GM18870 (cell line): ENCODE data around the gene KRT81.
"Not testable (repeated sequence)": the region's sequence is repeated elsewhere in the genome, so short reads cannot be mapped to it uniquely, and the experiment has no call there.

Experiments used
- ATAC-seq: cut with Tn5 transposase; IDR thresholded peaks from one replicate; pipeline ENCODE4 v1.9.1; 2021; ENCODE audit warnings: moderate library complexity; ENCODE audit not compliant: unreplicated experiment

The KRT81 gene

GRCh38 chr12:52245259-52245961 lies 45.9 kb downstream of the KRT81 start:
- no peak for ATAC-seq

- ATAC-seq, result peak; percentile 8
These were observed 46.7 kb downstream of the KRT81 start for GRCh38 chr12:52244615-52244994.

- peak; percentile 91 for ATAC-seq
These were observed 47.3 kb downstream of the KRT81 start for GRCh38 chr12:52243856-52244614.

DNA sequence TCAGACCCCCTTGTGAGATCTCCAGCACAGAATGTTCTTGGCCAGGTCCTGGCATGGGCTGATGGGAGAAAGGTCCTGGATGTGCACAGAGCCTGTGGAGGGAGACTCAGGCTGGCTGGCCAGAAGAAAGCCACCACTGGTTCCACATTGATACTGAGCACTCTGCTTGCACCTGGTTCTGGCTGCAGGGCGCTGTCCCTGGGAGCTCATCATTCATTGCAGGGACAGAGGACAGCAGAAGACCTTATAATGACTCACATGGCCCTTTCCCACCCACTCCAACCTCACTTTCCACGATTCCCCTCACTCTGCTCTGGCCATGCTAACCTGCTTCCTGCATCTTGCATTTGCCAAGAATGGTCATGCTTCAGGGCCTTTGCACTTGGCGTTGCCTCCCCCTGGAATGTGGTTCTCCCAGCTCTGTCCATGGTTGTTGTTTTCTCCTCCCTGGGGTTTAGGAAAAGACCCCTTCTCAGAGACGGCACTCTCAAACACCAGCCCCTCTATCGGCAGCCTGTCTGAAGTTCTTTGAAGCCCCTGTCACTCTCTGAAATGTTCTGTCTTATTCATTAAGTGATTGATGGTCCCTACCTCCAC lies 48.0 kb downstream of the KRT81 start:
- ATAC-seq, result no peak

- no peak for ATAC-seq
These were observed 48.7 kb downstream of the KRT81 start for GRCh38 chr12:52242442-52243258.

DNA sequence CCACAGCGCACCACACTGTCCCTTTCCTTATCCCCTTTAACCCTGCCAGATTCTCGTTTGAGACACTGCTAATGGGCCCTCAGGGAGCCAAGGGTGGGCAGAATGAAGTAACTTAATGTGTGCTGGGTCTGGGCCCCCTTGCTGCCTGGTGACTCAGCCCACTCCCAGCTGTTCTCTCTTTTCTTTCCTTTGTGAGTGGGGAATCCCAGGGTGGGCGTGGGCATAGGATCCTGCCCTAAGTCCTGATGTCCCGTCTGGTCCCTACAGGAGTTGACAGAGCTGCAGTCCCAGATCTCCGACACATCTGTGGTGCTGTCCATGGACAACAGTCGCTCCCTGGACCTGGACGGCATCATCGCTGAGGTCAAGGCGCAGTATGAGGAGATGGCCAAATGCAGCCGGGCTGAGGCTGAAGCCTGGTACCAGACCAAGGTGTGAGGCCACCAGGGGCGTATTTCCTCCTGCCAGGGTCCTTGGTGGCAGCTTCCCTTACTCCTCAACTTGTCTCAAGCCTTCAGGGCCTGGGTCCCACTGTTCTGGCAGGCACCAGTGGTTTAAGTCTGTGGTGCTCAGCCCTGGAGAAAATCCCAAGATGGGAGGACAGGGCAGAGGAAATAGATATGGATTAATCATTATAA lies 50.0 kb downstream of the KRT81 start:
- no peak for ATAC-seq

- ATAC-seq, result not testable (repeated sequence)
These were observed 51.1 kb downstream of the KRT81 start for GRCh38 chr12:52240247-52240646.

DNA sequence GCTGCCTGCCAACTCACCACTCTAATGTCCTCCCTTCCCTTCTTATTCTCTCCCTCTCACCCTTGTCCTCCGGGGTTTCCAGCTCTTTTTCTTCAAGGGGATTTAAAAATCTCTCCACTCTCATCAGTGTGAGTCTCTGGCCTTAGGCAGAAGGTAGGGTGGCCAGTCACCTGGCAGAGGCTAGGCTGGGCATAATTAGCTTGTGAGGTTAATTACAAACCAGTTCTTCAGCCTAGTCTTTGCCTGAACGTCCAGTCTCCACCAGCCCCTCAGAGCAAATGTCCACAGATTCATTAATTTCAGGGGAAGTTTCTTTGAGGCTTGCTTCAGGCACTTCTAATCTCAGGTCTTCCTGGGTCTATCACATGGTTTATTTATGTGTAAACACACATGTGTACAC lies 51.6 kb downstream of the KRT81 start:
- ATAC-seq, result no peak

GRCh38 chr12:52238916-52239646 lies 52.3 kb downstream of the KRT81 start:
- ATAC-seq, result no peak

DNA sequence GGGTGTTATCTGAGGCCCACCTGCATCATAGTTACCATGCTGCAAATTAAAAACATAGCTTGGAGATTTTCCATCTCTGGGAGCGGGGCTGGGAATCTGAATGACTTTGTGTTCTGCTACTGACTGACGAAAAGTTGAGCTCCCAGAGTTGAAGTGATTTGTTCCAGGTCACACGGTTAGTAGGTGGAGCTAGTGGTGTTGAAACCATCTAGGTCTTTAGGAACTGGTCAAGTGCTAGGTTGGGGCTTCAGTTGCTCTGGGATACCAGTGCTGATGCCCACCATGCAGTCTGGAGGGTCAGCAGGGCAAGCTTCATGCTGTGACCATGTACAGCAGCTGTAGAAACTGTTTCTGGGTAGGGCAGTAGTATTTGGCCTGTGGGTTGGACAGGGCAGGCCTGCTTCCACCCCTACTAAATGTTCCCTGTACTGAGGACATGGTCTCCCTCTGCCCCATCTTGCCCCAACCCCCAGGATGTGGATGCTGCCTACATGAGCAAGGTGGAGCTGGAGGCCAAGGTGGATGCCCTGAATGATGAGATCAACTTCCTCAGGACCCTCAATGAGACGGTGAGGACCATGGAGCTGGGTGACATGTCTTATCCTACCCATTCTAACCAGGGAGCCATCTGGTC lies 53.0 kb downstream of the KRT81 start:
- no peak for ATAC-seq

GRCh38 chr12:52236386-52237050 lies 54.8 kb downstream of the KRT81 start:
- ATAC-seq, result no peak
